HepG2 (cell line): ENCODE results near the gene EIF5A. TPM values are rescaled to one million over a fixed set of nuclear protein-coding genes. Genes with fewer than 3 reads are reported as not detected.

ENCODE experiments used
- ASH2L ChIP-seq: fragments of 300-600, 200-600 bp; sonication (generic); IDR thresholded peaks from 2 replicates; pipeline ENCODE4 v1.7.0; 2017; ENCODE audit warnings: low read depth, mild to moderate bottlenecking, moderate library complexity, mixed read lengths, low read length; ENCODE audit not compliant: insufficient read length
- CREM ChIP-seq, 2 experiments: sonication (generic) in 1 of 2; formaldehyde crosslinking in 1 of 2; IDR thresholded peaks; 2 replicates each; pipeline versions ENCODE4 v1.4.0 to v1.6.1; 2016 to 2020; ENCODE audit warnings: antibody characterized with exemption in 1 of 2, mild to moderate bottlenecking in 1 of 2, missing genetic modification reagents in 1 of 2
- KDM4B ChIP-seq: sonication (generic); formaldehyde crosslinking; IDR thresholded peaks from 2 replicates; pipeline ENCODE4 v1.4.0; 2020; ENCODE audit warnings: missing genetic modification reagents
- KLF15 ChIP-seq: sonication (generic); formaldehyde crosslinking; IDR thresholded peaks from 2 replicates; pipeline ENCODE4 v1.8.1; 2023; ENCODE audit warnings: borderline replicate concordance, mild to moderate bottlenecking, inconsistent platforms, missing genetic modification reagents, mixed read lengths
- PCBP2 ChIP-seq: fragments of 200-400 bp; formaldehyde crosslinking; optimal IDR thresholded peaks from 2 replicates; pipeline ENCODE3; 2018; ENCODE audit warnings: low read length, low read depth; ENCODE audit not compliant: poor library complexity, severe bottlenecking
- RAD21 ChIP-seq: fragments of 450-650 bp; formaldehyde crosslinking; IDR thresholded peaks from 2 replicates; pipeline ENCODE4 v1.5.0; 2020; ENCODE audit warnings: mild to moderate bottlenecking
- SP4 ChIP-seq: sonication (generic); formaldehyde crosslinking; IDR thresholded peaks from 2 replicates; pipeline ENCODE4 v1.8.1; 2023; ENCODE audit warnings: mild to moderate bottlenecking, missing genetic modification reagents
- TARDBP ChIP-seq: sonication (generic); formaldehyde crosslinking; IDR thresholded peaks from 2 replicates; pipeline ENCODE4 v1.8.0; 2022; ENCODE audit warnings: mild to moderate bottlenecking, missing genetic modification reagents
- YEATS2 ChIP-seq: sonication (generic); formaldehyde crosslinking; IDR thresholded peaks from 2 replicates; pipeline ENCODE4 v1.4.0; 2020; ENCODE audit warnings: missing genetic modification reagents, borderline replicate concordance
- ZBTB42 ChIP-seq: sonication (generic); formaldehyde crosslinking; IDR thresholded peaks from 2 replicates; pipeline ENCODE4 v1.5.0; 2020; ENCODE audit warnings: mild to moderate bottlenecking, missing genetic modification reagents
- ZNF160 ChIP-seq: sonication (generic); formaldehyde crosslinking; IDR thresholded peaks from 2 replicates; pipeline ENCODE4 v1.8.0; 2022; ENCODE audit warnings: mild to moderate bottlenecking, inconsistent platforms, missing genetic modification reagents
- ZNF547 ChIP-seq: sonication (generic); formaldehyde crosslinking; IDR thresholded peaks from 2 replicates; pipeline ENCODE4 v1.5.1; 2020; ENCODE audit warnings: mild to moderate bottlenecking, missing genetic modification reagents
- ZNF607 ChIP-seq: sonication (generic); formaldehyde crosslinking; IDR thresholded peaks from 2 replicates; pipeline ENCODE4 v1.5.1; 2020; ENCODE audit warnings: missing genetic modification reagents, mild to moderate bottlenecking, borderline replicate concordance
- ZNF746 ChIP-seq: sonication (generic); formaldehyde crosslinking; IDR thresholded peaks from 2 replicates; pipeline ENCODE4 v1.8.0; 2022; ENCODE audit warnings: mild to moderate bottlenecking, missing genetic modification reagents
- ZNF776 ChIP-seq: sonication (generic); formaldehyde crosslinking; IDR thresholded peaks from 2 replicates; pipeline ENCODE4 v1.4.0; 2020; ENCODE audit warnings: mild to moderate bottlenecking, missing genetic modification reagents
- polyA plus RNA-seq, 8 experiments: library from polyadenylated mRNA; depleted of rRNA in 3 of 8; stranded (reverse) in 7 of 8; unstranded in 1 of 8; fragments of >200 nt; fragmentation: Illumina TruSeq in 4 of 8; extraction: Trizol in 4 of 8; gene quantifications; 2 replicates each; pipeline versions ENCODE4 v1.2.1 to v1.2.3, GENCODE V29; 2011 to 2016; ENCODE audit warnings: low read depth in 4 of 8, missing spikeins in 1 of 8, mixed read lengths in 1 of 8; ENCODE audit not compliant: insufficient read depth in 1 of 8
- total RNA-seq, 5 experiments: library from RNA; depleted of rRNA; stranded (reverse); fragments of >200 nt; fragmentation: Illumina TruSeq; extraction: Trizol; gene quantifications; 2 replicates each; pipeline ENCODE4 v1.2.3, GENCODE V29; 2016; ENCODE audit warnings: low read depth in 1 of 5
- TF ChIP-seq, protein P1 (sequence below): sonication (generic); formaldehyde crosslinking; IDR thresholded peaks from 2 replicates; pipeline ENCODE4 v1.4.0; 2020; ENCODE audit warnings: mild to moderate bottlenecking, missing genetic modification reagents
- TF ChIP-seq, protein P2 (sequence below): sonication (generic); formaldehyde crosslinking; IDR thresholded peaks from 2 replicates; pipeline ENCODE4 v1.9.0; 2021; ENCODE audit warnings: missing genetic modification reagents, mild to moderate bottlenecking, borderline replicate concordance
- TF ChIP-seq, protein P3 (sequence below): sonication (generic); formaldehyde crosslinking; IDR thresholded peaks from 2 replicates; pipeline ENCODE4 v1.9.0; 2022; ENCODE audit warnings: missing genetic modification reagents, mild to moderate bottlenecking, borderline replicate concordance
- TF ChIP-seq, protein P4 (sequence below): sonication (generic); formaldehyde crosslinking; IDR thresholded peaks from 2 replicates; pipeline ENCODE4 v1.4.0; 2020; ENCODE audit warnings: missing genetic modification reagents

Gene EIF5A
- total and polyA plus RNA-seq, 2 of the 13 experiments (the other 11 are each of a cell fraction or from before 2014, with no cell fraction given) = 319 to 337 TPM

DNA sequence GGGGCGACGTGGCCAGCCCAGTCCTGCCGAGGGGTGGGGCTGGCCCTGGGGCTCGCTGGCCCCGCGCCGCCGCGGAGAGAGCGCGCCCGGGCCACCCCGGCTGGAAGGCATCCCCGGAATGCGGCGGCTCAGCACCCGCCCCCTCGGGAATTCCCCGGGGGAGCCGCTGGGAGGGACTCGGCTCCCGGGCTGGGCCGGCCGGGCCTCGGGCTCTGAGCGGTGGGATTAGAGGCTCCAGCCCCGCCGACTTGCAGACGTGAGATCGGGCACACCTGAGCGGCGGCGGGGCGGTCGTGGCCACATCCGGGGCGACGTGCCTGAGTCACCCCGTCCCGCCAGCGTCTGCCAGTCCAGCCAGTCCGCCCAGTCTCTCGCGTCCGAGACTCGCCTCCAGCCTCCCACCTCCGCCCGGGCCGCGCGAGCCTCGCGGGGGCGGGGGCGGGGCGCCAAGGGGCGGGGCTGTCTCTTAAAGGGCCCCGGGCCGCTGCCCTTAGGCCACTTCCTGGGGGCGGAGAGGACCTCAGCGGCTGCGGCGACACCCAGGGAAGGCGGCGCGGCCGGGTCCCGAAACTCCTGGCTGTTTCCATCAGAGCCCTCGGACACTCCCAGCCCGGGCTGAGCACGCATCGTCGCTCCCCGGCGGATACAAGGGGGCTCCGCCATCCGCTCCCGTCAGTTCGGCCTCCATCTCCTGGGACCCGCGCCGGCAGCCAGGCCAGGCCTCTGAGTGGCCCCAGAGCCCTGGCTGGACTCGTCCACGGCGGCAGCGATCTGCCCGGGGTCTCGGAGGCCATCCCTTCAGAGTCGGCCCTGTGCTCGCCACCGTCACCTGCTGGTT, 44.5 kb downstream of the EIF5A start, which contains the start of gene KCTD11 (continued):
- TF ChIP-seq, protein P1, sequence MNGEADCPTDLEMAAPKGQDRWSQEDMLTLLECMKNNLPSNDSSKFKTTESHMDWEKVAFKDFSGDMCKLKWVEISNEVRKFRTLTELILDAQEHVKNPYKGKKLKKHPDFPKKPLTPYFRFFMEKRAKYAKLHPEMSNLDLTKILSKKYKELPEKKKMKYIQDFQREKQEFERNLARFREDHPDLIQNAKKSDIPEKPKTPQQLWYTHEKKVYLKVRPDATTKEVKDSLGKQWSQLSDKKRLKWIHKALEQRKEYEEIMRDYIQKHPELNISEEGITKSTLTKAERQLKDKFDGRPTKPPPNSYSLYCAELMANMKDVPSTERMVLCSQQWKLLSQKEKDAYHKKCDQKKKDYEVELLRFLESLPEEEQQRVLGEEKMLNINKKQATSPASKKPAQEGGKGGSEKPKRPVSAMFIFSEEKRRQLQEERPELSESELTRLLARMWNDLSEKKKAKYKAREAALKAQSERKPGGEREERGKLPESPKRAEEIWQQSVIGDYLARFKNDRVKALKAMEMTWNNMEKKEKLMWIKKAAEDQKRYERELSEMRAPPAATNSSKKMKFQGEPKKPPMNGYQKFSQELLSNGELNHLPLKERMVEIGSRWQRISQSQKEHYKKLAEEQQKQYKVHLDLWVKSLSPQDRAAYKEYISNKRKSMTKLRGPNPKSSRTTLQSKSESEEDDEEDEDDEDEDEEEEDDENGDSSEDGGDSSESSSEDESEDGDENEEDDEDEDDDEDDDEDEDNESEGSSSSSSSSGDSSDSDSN (CRISPR knock-in tag) = peak; percentile 81
- TF ChIP-seq ZNF607 = no peak
- no peak; the same call in 1 of the 2 replicates for TF ChIP-seq TARDBP (CRISPR knock-in tag)
- peak; percentile 68; the same call in 1 of the 2 replicates for TF ChIP-seq KLF15 (CRISPR knock-in tag)
- TF ChIP-seq ZNF160 (CRISPR knock-in tag) = peak; percentile 62; the same call in 1 of the 2 replicates
- TF ChIP-seq ZNF547 (CRISPR knock-in tag) = peak; percentile 81; the same call in 1 of the 2 replicates
- TF ChIP-seq, protein P2, sequence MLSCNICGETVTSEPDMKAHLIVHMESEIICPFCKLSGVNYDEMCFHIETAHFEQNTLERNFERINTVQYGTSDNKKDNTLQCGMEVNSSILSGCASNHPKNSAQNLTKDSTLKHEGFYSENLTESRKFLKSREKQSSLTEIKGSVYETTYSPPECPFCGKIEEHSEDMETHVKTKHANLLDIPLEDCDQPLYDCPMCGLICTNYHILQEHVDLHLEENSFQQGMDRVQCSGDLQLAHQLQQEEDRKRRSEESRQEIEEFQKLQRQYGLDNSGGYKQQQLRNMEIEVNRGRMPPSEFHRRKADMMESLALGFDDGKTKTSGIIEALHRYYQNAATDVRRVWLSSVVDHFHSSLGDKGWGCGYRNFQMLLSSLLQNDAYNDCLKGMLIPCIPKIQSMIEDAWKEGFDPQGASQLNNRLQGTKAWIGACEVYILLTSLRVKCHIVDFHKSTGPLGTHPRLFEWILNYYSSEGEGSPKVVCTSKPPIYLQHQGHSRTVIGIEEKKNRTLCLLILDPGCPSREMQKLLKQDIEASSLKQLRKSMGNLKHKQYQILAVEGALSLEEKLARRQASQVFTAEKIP (CRISPR knock-in tag) = no peak
- TF ChIP-seq YEATS2 = 0 out of 2 replicates have a peak, but pooled peaks have one; percentile 27
- peak; percentile 58; the same call in 1 of the 2 replicates for TF ChIP-seq RAD21
- TF ChIP-seq ZNF746 (CRISPR knock-in tag) = peak; percentile 32
- no peak for TF ChIP-seq CREM (IDR thresholded peaks at IDR 0.05)
- no peak for TF ChIP-seq CREM (CRISPR knock-in tag; IDR thresholded peaks at IDR 0.05)
- TF ChIP-seq ASH2L = peak; percentile 56
- peak; percentile 86 for TF ChIP-seq SP4 (CRISPR knock-in tag)
- no peak for TF ChIP-seq KDM4B (CRISPR knock-in tag)
- TF ChIP-seq PCBP2 = no peak
- TF ChIP-seq, protein P3, sequence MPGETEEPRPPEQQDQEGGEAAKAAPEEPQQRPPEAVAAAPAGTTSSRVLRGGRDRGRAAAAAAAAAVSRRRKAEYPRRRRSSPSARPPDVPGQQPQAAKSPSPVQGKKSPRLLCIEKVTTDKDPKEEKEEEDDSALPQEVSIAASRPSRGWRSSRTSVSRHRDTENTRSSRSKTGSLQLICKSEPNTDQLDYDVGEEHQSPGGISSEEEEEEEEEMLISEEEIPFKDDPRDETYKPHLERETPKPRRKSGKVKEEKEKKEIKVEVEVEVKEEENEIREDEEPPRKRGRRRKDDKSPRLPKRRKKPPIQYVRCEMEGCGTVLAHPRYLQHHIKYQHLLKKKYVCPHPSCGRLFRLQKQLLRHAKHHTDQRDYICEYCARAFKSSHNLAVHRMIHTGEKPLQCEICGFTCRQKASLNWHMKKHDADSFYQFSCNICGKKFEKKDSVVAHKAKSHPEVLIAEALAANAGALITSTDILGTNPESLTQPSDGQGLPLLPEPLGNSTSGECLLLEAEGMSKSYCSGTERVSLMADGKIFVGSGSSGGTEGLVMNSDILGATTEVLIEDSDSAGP (CRISPR knock-in tag) = peak; percentile 100
- TF ChIP-seq ZNF776 (CRISPR knock-in tag) = peak; percentile 79
- TF ChIP-seq ZBTB42 = no peak; the same call in 1 of the 2 replicates
- TF ChIP-seq, protein P4, sequence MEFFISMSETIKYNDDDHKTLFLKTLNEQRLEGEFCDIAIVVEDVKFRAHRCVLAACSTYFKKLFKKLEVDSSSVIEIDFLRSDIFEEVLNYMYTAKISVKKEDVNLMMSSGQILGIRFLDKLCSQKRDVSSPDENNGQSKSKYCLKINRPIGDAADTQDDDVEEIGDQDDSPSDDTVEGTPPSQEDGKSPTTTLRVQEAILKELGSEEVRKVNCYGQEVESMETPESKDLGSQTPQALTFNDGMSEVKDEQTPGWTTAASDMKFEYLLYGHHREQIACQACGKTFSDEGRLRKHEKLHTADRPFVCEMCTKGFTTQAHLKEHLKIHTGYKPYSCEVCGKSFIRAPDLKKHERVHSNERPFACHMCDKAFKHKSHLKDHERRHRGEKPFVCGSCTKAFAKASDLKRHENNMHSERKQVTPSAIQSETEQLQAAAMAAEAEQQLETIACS = peak; percentile 54; the same call in 1 of the 2 replicates
